Measurements from ENCODE around the gene DSP.

DNA sequence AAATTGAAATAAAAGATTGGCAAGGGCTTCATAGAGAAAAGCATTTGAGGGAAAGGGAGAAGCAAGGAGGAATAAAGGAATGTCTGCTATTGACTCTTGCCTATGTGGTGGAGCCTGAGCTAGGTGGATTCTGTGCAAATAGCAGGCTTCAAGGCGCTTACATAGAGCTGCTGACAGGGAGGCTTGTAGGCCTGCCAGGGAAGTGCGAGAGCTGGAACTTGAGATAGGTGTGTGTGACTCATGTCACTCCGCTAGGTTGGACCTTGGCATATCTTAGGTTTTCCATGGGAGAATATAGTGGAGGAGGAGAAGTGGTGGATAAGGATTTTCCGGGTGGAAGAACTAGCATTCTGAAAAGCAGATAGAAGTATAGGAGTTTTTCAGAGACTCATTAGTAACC lies 62.5 kb downstream of the DSP start:
- no peak for TF ChIP-seq EZH2 (IDR thresholded peaks at IDR 0.05; ENCODE audit: low read length)
- no peak for TF ChIP-seq CTCF (optimal IDR thresholded peaks at IDR 0.05 in 1 of 3, IDR thresholded peaks at IDR 0.05 in 1 of 3, conservative IDR thresholded peaks at IDR 0.05 in 1 of 3; ENCODE audit: extremely low read depth in 1 of 3, insufficient read depth in 2 of 3, low read length in 3 of 3)

Measured in keratinocyte (primary cell).